Measurements from ENCODE around the gene HAGHL. TPM values are rescaled to one million over a fixed set of nuclear protein-coding genes. Genes with fewer than 3 reads are reported as not detected.

The HAGHL gene
- total RNA-seq, 1 donor from 2014 or later = 8.9 TPM

DNA sequence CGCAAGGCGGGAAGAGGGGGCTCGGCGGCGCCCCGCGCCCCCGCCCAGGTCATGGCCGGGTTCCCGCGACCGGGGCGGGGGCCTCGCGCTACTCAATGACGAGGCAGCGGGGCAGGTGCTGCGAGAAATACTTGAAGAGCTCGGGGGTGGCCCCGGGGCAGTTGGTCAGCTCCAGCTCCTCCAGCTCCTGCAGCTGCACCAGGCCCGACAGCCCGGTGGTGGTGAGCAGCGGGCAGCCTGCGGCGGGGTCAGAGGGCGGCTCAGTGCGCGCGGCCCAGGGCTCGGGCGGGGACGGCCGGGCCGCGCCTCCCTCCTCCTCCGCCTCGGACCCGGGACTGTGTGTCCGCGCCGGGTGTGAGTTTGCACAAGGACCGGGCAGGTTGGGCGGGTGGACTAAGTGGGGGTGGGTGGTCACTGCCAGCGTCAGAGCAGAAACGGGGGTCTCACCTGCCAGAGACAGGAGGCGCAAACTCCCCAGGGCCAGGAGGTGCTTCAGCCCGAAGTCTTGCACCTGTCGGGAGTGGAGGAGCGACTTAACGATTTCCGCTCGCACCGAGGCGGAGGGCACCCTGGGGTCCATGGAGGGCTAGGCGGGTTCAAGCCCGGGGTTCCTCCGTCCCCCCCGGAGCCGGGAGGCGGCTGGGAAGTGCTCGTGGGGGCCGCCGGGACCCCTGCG is 32.6 kb upstream of the HAGHL start:
- no peak for ATAC-seq
- no peaks in the 10 kb centered on the region for H3K9me3 ChIP-seq
- H3K27ac ChIP-seq = no peak overlapping the region
- H3K36me3 ChIP-seq = no peaks in the 10 kb centered on the region
- no peak for TF ChIP-seq CTCF (IDR thresholded peaks at IDR 0.05)
- H3K4me1 ChIP-seq = peaks cover 16% of the 10 kb centered on the region
- peaks cover 54% of the 10 kb centered on the region for H3K27me3 ChIP-seq
- intact Hi-C loops (cut with DNase I) = no loop called here
- peak overlapping the region; percentile 34 for H3K4me3 ChIP-seq
- DNase-seq = no peak

DNA sequence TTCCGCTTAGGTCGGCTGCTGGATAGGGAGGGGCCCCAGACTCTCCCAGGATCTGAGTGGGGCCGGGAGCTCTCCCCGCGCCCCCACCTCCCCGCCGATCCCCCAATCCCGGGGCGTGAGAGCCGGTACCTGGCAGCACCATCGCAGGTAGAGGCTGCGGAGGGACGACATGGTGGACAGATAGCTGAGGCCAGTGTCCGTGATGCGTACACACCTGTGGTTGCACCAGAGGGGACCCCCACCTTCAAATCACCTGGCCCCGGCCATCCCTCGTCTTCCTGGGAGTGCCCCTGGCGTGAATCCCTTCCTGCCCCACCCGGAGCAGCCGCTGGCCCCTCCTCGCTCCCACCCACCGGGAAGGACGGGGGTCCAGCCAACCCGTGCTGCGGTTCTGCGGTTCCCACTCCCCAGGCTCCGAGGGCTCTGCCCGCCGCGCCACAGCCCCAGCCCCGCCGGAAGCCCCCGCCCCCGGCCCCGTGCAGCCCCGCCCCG is 32.0 kb upstream of the HAGHL start:
- H3K27ac ChIP-seq = no peak overlapping the region
- DNase-seq = no peak
- H3K36me3 ChIP-seq = no peaks in the 10 kb centered on the region
- no peak for TF ChIP-seq CTCF (IDR thresholded peaks at IDR 0.05)
- intact Hi-C loops (cut with DNase I) = no loop called here
- H3K27me3 ChIP-seq = peaks cover 60% of the 10 kb centered on the region
- no peak for ATAC-seq
- H3K9me3 ChIP-seq = no peaks in the 10 kb centered on the region
- H3K4me1 ChIP-seq = peaks cover 12% of the 10 kb centered on the region
- H3K4me3 ChIP-seq = peak overlapping the region; percentile 34

DNA sequence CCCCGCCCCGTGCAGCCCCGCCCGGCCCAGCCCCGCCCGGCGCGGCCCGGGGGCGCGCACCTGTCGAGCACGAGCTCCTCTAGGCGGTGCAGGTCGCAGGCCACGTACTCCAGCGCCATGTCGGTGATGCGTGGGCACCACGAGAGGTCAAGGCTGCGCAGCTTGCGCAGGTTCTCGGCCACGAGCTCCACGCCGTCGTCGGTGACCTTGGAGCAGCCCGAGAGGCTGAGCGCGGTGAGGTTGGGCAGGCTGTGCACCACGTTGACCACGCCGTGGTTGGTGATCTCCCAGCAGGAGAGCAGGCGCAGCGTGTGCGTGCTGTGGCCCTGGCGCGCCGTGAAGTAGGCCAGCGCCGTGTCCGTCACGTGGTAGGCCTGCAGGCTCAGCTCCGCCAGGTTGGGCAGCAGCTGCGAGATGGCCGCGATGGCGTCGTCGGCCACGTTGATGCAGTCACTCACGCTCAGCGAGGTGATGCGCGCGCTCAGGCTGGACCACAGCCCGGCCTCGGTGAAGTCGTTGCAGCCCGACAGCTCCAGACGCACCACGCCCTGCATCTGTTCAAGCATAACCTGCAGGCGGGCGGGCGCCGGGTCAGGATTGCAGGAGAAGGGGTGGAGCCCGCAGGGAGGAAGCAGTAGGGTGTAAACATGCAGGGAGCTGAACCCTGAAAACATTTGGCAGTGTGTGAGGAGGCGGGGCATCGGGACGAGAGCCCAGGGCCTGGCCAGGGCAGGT is 31.4 kb upstream of the HAGHL start:
- H3K27ac ChIP-seq = no peak overlapping the region
- no peaks in the 10 kb centered on the region for H3K9me3 ChIP-seq
- DNase-seq = no peak
- H3K4me3 ChIP-seq = peak overlapping the region; percentile 45
- peaks cover 10% of the 10 kb centered on the region for H3K4me1 ChIP-seq
- H3K36me3 ChIP-seq = no peaks in the 10 kb centered on the region
- peaks cover 66% of the 10 kb centered on the region for H3K27me3 ChIP-seq
- intact Hi-C loops (cut with DNase I) = no loop called here
- ATAC-seq = peak; percentile 68
- no peak for TF ChIP-seq CTCF (IDR thresholded peaks at IDR 0.05)

DNA sequence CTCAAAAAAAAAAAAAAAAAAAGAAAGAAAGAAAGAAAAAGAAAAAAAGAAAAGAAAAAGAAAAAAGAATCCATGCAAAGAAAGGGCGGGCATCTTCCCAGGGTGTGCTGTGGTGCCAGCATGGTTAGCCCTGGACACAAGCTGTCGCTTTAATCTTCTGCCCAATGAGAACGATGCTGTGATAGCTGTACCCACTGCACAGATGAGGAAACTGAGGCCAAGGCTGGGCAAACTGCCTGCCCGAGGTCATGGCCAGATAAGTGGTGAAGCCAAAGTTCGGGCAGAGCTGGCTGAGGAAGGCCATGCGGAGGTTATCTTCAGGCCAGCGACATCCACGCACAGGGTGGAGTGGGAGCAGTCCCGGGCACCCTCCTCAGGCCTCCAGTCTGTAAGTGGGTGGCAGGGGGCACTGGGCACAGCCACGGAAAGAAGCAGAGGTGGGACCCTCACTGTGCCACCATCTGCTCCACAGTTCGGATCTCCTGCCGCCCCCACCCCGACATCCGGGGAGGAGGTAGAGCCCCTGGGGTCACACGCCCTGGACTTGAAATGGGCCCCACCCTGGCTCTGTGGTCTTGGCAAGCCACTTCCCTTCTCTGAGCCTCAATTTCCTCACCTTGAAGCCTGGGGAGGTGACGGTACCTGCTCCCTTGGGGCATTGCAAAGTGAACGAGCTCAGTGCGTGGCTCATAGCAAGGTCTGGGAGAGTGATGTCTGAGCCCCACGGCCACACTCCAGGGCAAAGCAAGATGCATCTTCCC is 27.8 kb upstream of the HAGHL start:
- Histone ChIP-seq H3K4me3 (no peak overlapping the region), H3K9me3 (no peaks in the 10 kb centered on the region), H3K27ac (no peak overlapping the region), H3K4me1 (peaks cover 6% of the 10 kb centered on the region), H3K27me3 (peaks cover 83% of the 10 kb centered on the region), H3K36me3 (no peaks in the 10 kb centered on the region)
- intact Hi-C loops (cut with DNase I) = no loop called here
- DNase-seq (no peak), ATAC-seq (no peak)
- no peak for TF ChIP-seq CTCF (IDR thresholded peaks at IDR 0.05)

GRCh38 chr16:700684-701584 is 26.0 kb upstream of the HAGHL start:
- DNase-seq = no peak
- TF ChIP-seq CTCF (IDR thresholded peaks at IDR 0.05) = no peak
- peaks cover 79% of the 10 kb centered on the region for H3K27me3 ChIP-seq
- intact Hi-C loops (cut with DNase I) = no loop called here
- peak; percentile 44 for ATAC-seq
- no peaks in the 10 kb centered on the region for H3K9me3 ChIP-seq
- H3K36me3 ChIP-seq = no peaks in the 10 kb centered on the region
- peaks cover under 1% of the 10 kb centered on the region for H3K4me1 ChIP-seq
- H3K4me3 ChIP-seq = no peak overlapping the region
- H3K27ac ChIP-seq = no peak overlapping the region

All from upper lobe of right lung (tissue), 1 donor.